Activated B cell treated with CpG ODN at 0.5 μM for 24 hours (primary cell): ENCODE results near the gene KLHDC3. TPM values are rescaled to one million over a fixed set of nuclear protein-coding genes. Genes with fewer than 3 reads are reported as not detected.

ENCODE experiments used
- ATAC-seq: fragments of 200-7000 bp; cut with Tn5 transposase; one replicate; pipeline ENCODE4 v1.10.0; 2021; ENCODE audit warnings: low read depth, mild to moderate bottlenecking, moderate library complexity
- CTCF ChIA-PET: fragments of 350-600 bp; sonication (Branson Sonifier 250); formaldehyde crosslinking; loops from one replicate; lab custom pipeline; 2021; ENCODE audit warnings: antibody characterized with exemption; lab: Charles Lee
- POLR2A ChIA-PET: fragments of 350-600 bp; sonication (Branson Sonifier 250); formaldehyde crosslinking; loops from one replicate; lab custom pipeline; 2021; ENCODE audit warnings: antibody characterized with exemption; lab: Charles Lee
- DNase-seq: peaks from one replicate; pipeline ENCODE4 v3.0.0; 2022
- H3K27ac Mint-ChIP-seq: one replicate; pipeline ENCODE4 v1.8.0; 2020; ENCODE audit warnings: mixed read lengths
- H3K27me3 Mint-ChIP-seq: one replicate; pipeline ENCODE4 v1.8.0; 2021; ENCODE audit warnings: mixed read lengths
- H3K36me3 Mint-ChIP-seq: one replicate; pipeline ENCODE4 v1.8.0; 2021; ENCODE audit warnings: low read depth, mixed read lengths
- H3K4me1 Mint-ChIP-seq: one replicate; pipeline ENCODE4 v1.8.0; 2021; ENCODE audit warnings: mixed read lengths
- H3K4me3 Mint-ChIP-seq: one replicate; pipeline ENCODE4 v1.8.0; 2020; ENCODE audit warnings: mild to moderate bottlenecking, mixed read lengths
- H3K9me3 Mint-ChIP-seq: one replicate; pipeline ENCODE4 v1.8.0; 2020; ENCODE audit warnings: mixed read lengths
- CTCF ChIP-seq: fragments of 200-600 bp; IDR thresholded peaks from one replicate; pipeline ENCODE4 v1.8.0; 2022; ENCODE audit warnings: antibody characterized with exemption, mild to moderate bottlenecking
- intact Hi-C: fragments of 100-400 bp; cut with micrococcal nuclease; formaldehyde crosslinking; loops from one replicate; pipeline ENCODE4 v1.15.1; 2024
- total RNA-seq: library from RNA; stranded (reverse); gene quantifications from 2 replicates; pipeline ENCODE4 v1.2.3, GENCODE V29; 2022

The KLHDC3 gene
- total RNA-seq: 36.4 and 36.7 TPM in 2 replicates

GRCh38 chr6:43013843-43014433 is at the start of gene KLHDC3, which contains the start of gene MEA1:
Gene KLHDC3, plus strand, starts transcription at chr6:43014249. Its CDS starts 2,944 bp downstream, at chr6:43017193.
Gene MEA1, minus strand, starts transcription at chr6:43013946. Its CDS starts 133 bp downstream, at chr6:43013813.
- intact Hi-C loops: loop anchor here (1.0 to 10.0 kb wide), 13 partner anchors 7 to 503 kb away; partner anchors contain the start of genes CNPY3, CUL7, KLC4 and MRPL2
- ATAC-seq (peak; percentile 93), DNase-seq (peak; percentile 94)
- Mint-ChIP-seq H3K4me3 (peak within 1 kb of the TSS; percentile 97), H3K9me3 (no peaks in the 10 kb centered on the region), H3K36me3 (peaks cover 68% of the 10 kb centered on the region), H3K27ac (peak within 1 kb of the TSS; percentile 89), H3K4me1 (peaks cover 51% of the 10 kb centered on the region), H3K27me3 (no peaks in the 10 kb centered on the region)
- TF ChIP-seq CTCF: no peak
- ChIA-PET CTCF (interaction anchor here (1.2 kb wide), 1 partner anchor 115 kb away, joined by 3 read pairs; no protein-coding TSS in a partner anchor), POLR2A (interaction anchor here (0.6 to 4.8 kb wide), 22 partner anchors 8 to 1222 kb away, joined by 3 to 58 read pairs (median 4); partner anchors contain the start of genes CNPY3, CUL7, CUL9 and KLC4)

- DNase-seq (no peak), ATAC-seq (no peak)
- peaks cover 28% of the 10 kb centered on the region for H3K36me3 Mint-ChIP-seq
- CTCF ChIA-PET: no interaction called here
- no peak overlapping the region for H3K4me3 Mint-ChIP-seq
- POLR2A ChIA-PET: interaction anchor here (0.5 kb wide), 1 partner anchor 36 kb away, joined by 3 read pairs; no protein-coding TSS in a partner anchor
- intact Hi-C loops: no loop called here
- no peak for TF ChIP-seq CTCF
- H3K27me3 Mint-ChIP-seq: no peaks in the 10 kb centered on the region
- H3K4me1 Mint-ChIP-seq: peaks cover 1% of the 10 kb centered on the region
- no peak overlapping the region for H3K27ac Mint-ChIP-seq
- H3K9me3 Mint-ChIP-seq: no peaks in the 10 kb centered on the region
Measured at GRCh38 chr6:42966571-42966970, 47.5 kb upstream of the KLHDC3 start.

GRCh38 chr6:42967228-42967627 is 46.8 kb upstream of the KLHDC3 start:
- POLR2A ChIA-PET: no interaction called here
- no peak for ATAC-seq
- Mint-ChIP-seq H3K4me1 (peaks cover 2% of the 10 kb centered on the region), H3K4me3 (no peak overlapping the region), H3K36me3 (peaks cover 31% of the 10 kb centered on the region), H3K27me3 (no peaks in the 10 kb centered on the region), H3K27ac (no peak overlapping the region), H3K9me3 (no peaks in the 10 kb centered on the region)
- intact Hi-C loops: no loop called here
- no peak for TF ChIP-seq CTCF
- CTCF ChIA-PET: no interaction called here
- no peak for DNase-seq

- Mint-ChIP-seq H3K4me1 (peaks cover 2% of the 10 kb centered on the region), H3K27ac (no peak overlapping the region), H3K4me3 (no peak overlapping the region), H3K36me3 (peaks cover 26% of the 10 kb centered on the region), H3K27me3 (no peaks in the 10 kb centered on the region), H3K9me3 (no peaks in the 10 kb centered on the region)
- intact Hi-C loops: no loop called here
- DNase-seq: no peak
- no peak for ATAC-seq
- no peak for TF ChIP-seq CTCF
- ChIA-PET CTCF (no interaction called here), POLR2A (no interaction called here)
Measured at GRCh38 chr6:42968126-42968701, 45.8 kb upstream of the KLHDC3 start.

- Mint-ChIP-seq H3K36me3 (peaks cover 28% of the 10 kb centered on the region), H3K27me3 (no peaks in the 10 kb centered on the region), H3K4me1 (peaks cover 4% of the 10 kb centered on the region), H3K4me3 (no peak overlapping the region), H3K9me3 (no peaks in the 10 kb centered on the region), H3K27ac (no peak overlapping the region)
- POLR2A ChIA-PET: no interaction called here
- ATAC-seq (no peak), DNase-seq (no peak)
- CTCF ChIA-PET: no interaction called here
- TF ChIP-seq CTCF: no peak
- intact Hi-C loops: no loop called here
Measured at GRCh38 chr6:42968783-42969182, 45.3 kb upstream of the KLHDC3 start.
